Measurements from ENCODE around the gene NHLRC4.

Gene NHLRC4

DNA sequence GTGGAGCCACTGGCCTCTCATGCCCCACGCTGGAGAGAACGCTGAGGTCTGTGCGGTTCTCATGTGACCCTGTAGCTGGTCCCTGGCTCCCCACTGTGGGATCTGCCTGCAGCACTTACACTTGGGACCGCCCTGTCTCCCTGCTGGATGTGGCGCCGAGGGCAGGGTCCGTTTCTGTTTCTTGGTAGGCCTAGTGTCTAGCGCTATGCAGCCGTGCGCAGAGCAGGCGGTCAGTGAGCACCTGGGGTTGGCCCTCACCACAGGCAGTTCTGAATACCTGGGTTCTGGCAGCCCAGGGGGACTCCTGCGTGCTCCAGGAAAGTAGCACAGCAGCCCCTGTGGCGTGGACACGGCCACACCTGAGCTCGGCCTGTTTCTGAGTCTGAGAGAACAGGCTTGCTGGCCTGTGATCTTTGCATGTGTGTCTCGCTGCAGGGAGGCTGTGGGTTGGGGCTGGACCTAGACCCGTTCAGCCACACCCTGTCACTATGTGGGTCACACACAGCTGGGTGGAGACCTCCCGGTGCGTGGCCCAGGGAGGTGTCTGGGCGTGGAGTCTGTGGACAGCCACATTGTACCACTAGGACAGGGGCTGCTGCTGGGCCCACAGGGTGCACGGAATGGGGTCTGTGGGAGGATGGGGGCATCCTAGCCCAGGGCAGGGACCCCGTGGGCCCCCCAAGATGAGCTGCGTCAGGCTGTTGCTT, 36.5 kb upstream of the NHLRC4 start:
- in situ Hi-C loops (cut with MboI; ENCODE audit: low sequenced_read_pairs) = no loop called here

DNA sequence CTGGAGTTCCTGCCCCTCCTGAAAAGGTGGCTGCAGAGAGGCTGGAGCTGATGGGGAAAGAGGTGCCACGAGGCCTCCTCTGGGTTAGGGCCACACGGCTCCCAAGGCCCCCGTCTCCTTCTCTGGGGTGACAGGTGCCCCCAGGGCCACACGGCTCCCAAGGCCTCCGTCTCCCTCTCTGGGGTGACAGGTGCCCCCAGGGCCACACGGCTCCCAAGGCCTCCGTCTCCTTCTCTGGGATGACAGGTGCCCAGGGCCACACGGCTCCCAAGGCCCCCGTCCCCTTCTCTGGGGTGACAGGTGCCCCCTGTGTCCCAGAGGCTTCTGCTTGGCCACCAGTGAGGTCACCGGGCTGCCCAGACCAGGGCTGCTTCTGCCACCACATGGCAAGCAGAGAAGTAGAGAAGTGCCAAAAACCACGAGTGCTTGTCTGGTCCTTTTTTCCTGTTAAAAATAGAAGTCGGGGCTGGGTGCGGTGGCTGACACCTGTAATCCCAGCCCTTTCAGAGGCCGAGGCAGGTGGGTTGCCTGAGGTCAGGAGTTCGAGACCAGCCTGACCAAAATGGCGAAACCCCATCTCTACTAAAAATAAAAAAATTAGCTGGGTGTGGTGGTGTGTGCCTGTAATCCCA, 35.2 kb upstream of the NHLRC4 start:
- in situ Hi-C loops (cut with MboI; ENCODE audit: low sequenced_read_pairs) = no loop called here

DNA sequence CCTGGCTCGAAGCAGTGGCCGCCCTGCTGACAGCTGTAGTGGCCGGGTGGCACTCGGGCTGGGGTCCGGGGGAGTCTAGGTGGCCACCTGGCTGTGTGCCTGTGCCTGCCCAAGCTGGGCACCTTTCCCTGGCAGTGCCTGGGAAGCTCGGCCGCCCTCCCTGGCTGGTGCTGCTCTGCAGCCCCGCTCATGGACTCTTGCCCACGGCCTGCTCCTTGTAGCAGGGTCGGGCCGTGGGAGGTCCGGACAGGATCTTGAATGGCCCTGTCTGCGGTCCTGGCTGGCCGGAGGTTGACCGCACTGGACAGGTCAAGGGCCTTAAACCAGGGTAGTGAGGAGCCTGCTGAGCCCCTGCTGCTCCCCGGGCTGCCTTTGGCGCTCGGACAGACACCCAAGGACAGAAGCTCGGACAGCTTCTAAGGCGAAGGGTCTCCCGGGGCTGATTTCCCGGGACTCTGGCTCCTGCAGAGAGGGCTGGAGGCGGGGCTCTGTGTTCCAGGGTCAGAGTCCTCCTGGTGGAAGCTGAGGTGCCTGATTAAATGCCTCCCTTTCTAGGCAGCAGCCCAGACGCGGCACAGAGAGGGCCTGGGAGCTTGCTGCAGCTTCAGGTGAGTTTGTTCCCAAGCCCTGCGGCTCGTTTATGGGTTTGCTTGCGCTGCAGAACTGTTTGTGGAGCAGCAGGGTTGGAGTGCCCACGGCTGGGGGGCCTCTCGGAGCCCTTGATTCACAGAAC, 33.2 kb upstream of the NHLRC4 start:
- in situ Hi-C loops (cut with MboI; ENCODE audit: low sequenced_read_pairs) = no loop called here

DNA sequence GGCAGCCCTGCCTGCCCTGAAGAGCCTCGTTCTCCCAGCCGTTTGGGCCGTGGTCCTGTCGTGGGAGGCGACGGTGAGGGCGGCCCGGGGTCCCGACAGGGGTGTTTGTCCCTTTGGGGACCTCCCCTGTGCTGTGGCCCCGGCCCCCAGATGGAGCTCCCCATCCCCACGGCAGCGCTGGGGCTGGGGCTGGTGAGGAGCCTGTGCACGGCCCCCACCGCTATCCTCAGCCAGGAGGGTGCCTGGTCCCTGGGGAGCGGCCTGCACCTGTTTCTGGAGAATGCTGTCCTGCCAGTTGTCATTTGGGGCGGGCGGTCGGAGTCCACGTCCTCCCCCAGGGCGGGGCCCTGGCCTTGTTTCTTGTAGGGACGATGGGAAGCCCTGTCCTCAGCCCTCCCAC, 32.7 kb upstream of the NHLRC4 start:
- in situ Hi-C loops (cut with MboI; ENCODE audit: low sequenced_read_pairs) = no loop called here

DNA sequence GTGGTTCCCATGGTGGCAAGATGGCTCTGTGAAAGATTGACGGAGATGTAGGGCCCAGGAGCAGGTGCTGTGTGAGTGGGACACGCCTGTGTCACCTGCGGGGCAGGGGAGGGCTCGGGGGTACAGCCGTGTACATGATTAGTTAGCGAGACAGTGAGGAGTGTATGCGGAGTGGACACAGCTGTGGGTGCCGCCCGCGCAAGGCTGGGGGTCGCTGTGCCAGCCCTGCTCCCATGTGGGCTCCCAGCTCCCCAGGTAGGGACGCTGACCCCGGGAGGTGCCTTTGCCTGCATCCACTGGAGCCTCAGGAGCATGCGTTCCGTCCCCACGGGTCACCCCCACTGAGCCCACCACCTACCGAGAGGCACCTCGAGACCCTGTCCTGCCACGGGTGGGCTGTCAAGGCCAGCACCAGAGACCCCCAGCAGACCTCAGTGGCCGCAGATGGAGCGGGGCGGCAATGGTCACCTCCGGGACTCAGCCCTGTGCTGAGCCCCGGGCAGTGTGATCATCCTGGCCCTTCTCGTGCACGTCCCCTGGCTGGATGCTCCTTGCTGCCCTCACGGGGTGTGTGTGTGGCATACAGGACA, 31.9 kb upstream of the NHLRC4 start:
- in situ Hi-C loops (cut with MboI; ENCODE audit: low sequenced_read_pairs) = no loop called here

DNA sequence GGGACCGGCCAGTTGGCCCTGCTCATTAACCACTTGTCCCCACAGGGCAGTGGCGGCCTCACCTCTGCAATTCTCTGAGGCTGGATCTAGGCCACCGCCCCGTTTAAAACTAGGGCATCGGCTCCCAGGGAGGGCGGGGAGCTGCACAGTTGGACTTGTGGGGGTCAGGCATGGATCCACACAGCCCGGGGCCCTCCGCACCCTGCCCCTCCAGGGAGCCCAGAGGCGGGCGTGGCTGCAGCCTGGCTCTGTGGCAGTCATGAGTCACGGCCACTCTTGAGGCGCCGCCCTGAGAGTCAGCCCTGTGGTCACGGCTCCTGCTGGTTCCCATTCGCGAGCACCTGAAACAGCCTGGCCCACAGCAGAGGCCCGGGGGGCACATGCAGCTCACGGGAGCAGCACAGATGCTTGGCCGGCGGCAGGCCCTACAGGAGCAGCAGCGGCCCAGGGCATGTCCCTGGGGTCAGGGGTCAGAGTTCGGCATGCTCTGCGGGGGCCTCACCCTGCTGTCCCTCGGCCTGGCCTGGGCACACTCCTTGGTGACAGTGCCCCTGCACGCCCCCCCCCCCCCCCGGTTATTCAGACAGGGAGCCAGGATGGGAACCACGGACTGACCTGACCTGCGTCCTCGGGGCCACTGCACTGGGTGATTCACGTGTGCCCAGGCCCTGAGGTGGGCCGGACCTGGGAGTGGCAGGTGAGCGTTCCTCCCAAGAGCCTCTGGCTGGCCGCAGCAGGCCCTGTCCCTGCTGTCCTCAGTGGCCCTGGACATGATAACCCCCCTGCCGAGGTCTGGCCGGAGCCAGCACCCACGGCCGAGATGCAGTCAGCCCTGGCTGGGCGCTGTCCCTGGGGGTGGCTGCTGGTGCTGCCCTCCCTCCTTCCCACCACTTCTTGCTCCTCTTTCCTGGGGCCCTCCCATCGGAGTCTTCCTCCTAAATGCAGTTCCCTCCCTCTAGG, 31.1 kb upstream of the NHLRC4 start:
- in situ Hi-C loops (cut with MboI; ENCODE audit: low sequenced_read_pairs) = no loop called here

DNA sequence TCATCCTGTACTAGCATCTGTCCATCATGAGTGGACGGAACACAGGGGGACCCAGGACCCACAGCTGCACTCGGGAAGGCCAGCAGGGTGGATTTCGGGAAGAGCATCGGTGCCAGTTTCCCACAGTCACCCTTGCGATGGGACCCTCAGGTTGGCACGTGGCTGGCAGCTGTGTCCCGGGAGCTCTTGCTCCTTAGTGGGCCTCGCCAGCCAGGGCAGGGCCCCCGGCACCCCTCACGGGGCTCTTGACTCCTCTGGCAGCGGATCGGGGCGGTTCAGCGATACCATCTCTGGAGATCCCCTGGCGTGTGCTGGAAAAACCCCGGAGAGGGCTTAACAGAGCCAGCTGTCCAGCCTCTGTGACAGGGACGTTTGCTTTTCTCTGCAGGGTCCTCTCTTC, 30.1 kb upstream of the NHLRC4 start:
- in situ Hi-C loops (cut with MboI; ENCODE audit: low sequenced_read_pairs) = no loop called here

DNA sequence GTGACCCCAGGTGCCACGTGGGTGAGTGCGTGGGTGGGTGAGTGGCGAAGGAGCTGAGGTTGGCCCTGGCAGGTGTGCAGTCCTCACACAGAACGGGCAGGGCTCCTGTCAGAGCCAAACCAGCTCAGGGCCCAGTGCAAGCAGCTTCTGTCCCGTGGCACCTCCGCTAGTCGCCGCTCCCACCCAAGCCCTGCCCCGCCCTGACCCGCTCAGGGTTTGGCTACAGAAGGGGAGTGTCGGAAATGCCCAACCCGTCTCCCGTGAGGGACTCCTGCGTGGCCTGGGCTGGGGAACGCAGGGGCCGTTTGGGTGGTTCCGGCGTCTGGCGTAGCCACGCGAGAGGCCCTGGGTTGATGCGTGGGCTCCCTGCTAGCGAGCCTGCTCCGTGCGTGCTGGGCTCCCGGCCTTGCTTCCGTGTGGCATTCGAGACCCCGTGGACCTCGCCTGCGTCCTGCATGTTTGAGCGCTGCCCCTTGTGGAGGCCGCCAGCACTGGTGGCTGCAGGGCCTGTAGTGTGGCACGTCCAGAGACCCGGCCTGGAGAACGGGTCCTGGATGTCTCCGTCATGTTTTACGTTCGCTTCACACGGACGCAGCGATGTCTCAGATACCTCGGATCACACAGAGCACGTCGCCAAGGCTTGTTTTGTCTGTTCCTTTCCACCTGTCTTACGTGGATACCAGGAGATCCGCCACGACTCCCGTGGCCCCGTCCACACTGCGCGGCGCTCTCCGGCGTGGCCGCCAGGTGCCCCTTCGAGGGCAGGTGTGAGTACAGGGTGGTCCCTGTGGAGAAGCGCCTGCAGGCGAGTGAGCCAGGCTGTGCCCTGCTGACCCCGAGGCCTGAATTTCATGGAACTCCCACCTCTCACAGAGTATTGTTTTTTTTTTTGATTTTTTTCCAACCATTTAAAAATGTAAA, 29.1 kb upstream of the NHLRC4 start:
- in situ Hi-C loops (cut with MboI; ENCODE audit: low sequenced_read_pairs) = no loop called here

DNA sequence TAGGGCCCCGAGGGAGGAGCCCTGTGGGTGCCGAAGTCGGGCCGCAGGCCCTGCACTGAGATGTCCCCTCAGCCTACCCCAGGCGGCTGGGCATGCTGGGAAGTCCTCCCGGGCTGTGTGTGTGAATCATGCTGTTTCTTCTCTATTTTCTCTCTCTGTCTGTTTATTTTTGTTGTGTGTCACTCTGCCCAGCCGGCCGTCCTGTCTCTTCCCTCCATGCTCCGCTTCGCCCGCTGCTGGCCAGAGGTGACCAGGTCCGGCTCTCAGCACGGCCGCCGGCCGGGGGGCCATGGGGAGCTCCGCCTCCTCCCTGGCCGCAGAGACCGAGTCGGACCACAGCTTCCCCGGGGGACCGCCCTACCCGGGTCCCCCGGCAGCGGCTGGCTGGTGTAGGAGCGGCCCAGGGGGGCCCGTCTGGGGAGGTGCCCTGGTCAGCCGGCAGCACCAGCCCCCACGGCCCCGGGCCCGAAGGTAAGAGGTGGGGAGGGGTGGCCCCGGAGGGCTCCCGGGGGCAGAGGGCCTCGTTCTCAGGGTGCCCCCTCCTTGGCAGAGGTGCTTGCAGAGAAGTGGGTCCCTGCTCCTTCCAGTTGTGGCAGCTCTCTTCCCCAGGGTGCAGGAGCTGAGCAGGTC, 26.8 kb upstream of the NHLRC4 start:
- in situ Hi-C loops (cut with MboI; ENCODE audit: low sequenced_read_pairs) = no loop called here

DNA sequence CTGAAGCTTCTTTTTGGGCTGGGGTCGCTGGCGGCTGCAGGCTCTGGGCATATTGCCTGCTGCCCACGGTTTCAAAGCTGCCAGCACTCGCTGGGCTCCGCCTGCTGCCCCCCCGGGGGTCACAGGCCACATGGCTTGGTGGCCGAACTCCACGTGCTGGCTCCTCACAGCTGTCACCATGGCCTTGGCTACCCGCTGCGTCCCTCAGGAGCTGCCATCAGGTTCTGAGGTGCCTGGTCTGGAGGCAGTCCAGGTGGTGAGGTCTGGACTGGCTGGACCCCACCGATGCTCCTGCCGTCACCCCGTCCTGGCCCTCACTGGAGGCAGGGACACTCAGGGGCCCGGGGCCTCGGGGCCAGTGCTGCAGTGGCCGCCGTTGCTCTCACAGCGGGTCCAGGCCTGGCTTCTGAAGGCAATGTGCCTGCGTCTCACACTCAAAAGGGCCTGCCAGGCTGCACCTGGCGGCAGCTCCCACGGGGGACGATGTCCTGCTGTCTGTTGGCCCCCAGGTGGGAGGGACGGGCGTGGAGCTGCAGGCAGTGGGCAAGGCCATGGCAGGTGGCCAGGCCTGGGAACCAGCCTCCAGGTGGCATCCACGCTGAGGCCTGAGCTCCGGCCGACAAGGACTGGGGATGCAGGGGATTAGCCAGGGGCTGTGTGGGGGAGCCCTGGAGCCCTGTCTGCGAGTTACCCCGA, 26.0 kb upstream of the NHLRC4 start:
- in situ Hi-C loops (cut with MboI; ENCODE audit: low sequenced_read_pairs) = no loop called here

DNA sequence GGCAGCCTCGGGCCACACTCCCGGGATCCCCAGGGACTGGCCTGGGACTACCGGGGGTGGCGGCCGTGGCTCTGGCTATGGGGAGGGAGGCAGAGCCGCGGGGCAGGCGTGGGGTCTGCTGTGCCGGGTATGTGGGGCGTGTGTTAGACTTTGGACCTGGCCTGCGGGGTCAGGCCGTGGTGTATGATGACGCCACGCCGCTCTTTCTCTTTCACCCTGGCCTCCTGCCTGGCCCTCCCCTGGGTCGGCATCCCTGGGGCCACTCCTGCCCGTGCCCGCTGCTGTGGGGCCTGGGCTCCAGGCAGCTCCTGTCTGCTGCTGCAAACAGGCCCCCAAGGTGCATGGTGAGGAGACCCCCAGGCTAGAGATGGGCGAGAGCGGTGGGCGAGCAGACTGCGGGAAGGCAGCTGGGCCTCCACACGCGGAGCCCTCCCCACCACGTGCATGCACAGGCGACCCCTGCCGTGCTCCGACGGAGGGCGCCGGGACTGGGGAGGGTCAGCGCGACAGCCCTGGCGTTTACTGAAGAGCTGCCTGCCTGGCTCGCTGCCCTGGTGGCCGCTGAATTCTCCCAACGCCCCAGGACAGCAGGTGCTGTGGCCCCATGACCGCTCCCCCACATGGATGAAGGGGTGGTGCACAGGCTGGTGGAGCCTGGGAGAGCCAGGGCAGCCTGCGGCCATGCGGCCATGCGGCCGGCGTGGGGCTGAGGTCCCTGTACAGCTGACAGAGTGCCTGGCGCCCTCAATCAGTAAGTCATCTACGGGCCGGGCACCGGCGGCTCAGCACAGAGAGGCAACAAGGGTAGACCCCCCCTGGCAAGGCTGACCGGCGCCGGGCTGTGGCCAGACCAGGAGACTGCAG, 23.3 kb upstream of the NHLRC4 start:
- in situ Hi-C loops (cut with MboI; ENCODE audit: low sequenced_read_pairs) = no loop called here

DNA sequence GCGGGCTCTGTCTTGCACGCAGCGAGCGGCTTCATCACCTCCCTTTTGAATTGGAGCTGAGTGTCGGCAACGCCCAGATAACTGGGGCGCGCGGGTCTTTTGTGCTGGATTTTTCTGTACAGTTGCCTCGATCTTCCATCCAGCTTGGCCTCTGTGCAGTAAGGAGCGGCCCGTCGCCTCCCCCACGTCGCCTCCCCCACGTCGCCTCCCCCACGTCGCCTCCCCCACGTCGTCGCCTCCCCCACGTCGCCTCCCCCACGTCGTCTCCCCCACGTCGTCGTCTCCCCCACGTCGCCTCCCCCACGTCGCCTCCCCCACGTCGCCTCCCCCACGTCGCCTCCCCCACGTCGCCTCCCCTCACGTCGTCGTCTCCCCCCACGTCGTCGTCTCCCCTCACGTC, 22.3 kb upstream of the NHLRC4 start:
- in situ Hi-C loops (cut with MboI; ENCODE audit: low sequenced_read_pairs) = no loop called here

DNA sequence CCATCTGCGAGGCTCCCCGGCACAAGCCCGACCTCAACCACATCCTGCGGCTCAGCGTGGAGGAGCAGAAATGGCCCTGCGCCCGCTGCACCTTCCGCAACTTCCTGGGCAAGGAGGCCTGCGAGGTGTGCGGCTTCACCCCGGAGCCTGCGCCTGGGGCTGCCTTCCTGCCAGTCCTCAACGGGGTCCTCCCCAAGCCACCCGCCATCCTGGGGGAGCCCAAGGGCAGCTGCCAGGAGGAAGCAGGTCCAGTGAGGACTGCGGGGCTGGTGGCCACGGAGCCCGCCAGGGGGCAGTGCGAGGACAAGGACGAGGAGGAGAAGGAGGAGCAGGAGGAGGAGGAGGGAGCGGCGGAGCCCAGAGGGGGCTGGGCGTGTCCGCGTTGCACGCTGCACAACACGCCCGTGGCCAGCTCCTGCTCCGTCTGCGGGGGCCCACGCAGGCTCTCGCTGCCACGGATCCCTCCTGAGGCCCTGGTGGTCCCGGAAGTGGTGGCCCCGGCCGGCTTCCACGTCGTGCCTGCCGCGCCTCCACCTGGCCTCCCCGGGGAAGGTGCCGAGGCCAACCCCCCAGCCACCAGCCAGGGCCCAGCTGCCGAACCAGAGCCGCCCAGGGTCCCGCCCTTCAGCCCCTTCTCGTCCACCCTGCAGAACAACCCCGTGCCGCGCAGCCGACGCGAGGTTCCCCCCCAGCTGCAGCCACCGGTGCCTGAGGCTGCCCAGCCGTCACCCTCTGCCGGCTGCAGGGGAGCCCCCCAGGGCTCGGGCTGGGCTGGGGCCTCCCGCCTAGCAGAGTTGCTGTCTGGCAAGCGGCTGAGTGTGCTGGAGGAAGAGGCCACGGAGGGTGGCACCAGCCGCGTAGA, 19.7 kb upstream of the NHLRC4 start:
- in situ Hi-C loops (cut with MboI; ENCODE audit: low sequenced_read_pairs) = no loop called here

DNA sequence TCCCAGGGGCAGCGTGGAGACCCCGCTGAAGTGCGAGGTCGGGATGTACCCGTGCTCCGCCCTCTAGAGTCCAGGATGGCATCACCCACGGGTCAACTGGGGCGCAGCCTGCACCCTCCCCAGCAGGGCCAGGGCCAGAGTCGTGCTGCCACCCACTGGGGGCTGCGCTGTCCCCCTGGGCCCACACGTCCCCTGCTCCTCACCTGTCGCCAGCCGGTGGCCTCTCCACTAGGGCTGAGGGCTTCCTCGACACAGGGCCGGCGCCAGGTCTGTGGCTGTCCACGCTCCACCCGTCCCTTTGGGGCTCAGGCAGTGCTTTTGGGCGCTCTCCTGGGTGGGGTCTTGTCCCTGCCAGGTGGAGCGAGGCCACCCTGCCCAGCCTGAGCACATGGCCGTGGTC, 18.2 kb upstream of the NHLRC4 start:
- in situ Hi-C loops (cut with MboI; ENCODE audit: low sequenced_read_pairs) = no loop called here

DNA sequence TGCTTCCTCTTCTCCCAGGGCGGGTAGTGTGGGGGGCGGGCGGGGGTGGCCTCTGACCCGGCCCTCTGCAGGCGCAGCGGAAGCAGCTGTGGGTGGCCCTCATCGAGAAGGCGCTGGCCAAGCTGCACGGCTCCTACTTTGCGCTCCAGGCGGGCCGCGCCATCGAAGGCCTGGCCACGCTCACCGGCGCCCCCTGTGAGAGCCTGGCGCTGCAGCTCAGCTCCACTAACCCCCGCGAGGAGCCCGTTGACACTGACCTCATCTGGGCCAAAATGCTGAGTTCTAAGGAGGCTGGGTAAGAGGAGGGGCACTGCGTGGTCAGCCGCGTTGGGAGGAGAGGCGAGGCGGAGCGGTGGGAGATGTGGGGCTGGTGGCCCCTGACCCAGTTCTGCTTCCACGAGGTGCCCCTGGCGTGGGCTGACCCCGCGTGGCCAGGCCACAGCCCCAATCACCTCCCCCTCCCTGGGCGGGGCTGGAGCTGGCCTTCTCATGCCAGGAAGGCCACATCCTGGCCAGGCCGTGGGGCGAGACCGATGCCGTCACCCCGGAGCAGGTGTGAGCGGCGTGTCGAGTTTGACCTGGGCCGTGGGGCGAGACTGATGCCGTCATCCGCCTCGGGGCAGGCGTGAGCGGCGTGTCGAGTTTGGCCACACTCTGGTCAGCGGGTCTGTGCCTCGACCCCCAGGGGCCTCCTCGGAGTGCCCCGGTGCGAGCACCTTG, 17.1 kb upstream of the NHLRC4 start:
- in situ Hi-C loops (cut with MboI; ENCODE audit: low sequenced_read_pairs) = no loop called here

DNA sequence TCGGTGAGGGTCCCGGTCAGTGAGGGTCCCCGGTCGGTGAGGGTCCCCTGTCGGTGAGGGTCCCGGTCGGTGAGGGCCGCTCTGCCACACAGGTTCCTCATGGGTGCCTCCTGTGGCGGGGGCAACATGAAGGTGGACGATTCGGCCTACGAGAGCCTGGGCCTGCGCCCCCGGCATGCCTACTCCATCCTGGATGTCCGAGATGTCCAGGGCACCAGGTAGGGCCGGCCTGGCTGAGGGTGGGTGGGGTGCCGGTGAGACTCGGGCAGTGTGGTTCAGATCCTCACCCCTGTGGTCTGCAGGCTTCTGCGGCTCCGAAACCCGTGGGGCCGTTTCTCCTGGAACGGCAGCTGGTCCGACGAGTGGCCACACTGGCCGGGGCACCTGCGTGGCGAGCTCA, 15.6 kb upstream of the NHLRC4 start:
- in situ Hi-C loops (cut with MboI; ENCODE audit: low sequenced_read_pairs) = no loop called here

Measured in HL-60/S4 treated with retinoic acid at 250 ng/mL for 4 days and 3 days (cell line).